HFFc6 (cell line): ENCODE data around the gene ARL4D. TPM values are rescaled to one million over a fixed set of nuclear protein-coding genes. Genes with fewer than 3 reads are reported as not detected.

Experiments
- DNase-seq: peaks from one replicate; pipeline ENCODE4 v3.0.0-alpha.2; 2018
- H3K27ac Mint-ChIP-seq: 2 replicates; pipeline ENCODE4 v1.8.0; 2020; ENCODE audit warnings: mild to moderate bottlenecking, mixed read lengths
- H3K27me3 Mint-ChIP-seq: 2 replicates; pipeline ENCODE4 v1.8.0; 2021; ENCODE audit warnings: mild to moderate bottlenecking, moderate library complexity, mixed read lengths; ENCODE audit not compliant: insufficient read depth
- H3K36me3 Mint-ChIP-seq: 2 replicates; pipeline ENCODE4 v1.8.0; 2021; ENCODE audit warnings: low read depth, mixed read lengths
- H3K4me1 Mint-ChIP-seq: 2 replicates; pipeline ENCODE4 v1.8.0; 2020; ENCODE audit warnings: low read depth, mixed read lengths
- H3K4me3 Mint-ChIP-seq: 2 replicates; pipeline ENCODE4 v1.8.0; 2020; ENCODE audit warnings: mild to moderate bottlenecking, moderate library complexity, mixed read lengths
- H3K9me3 Mint-ChIP-seq: 2 replicates; pipeline ENCODE4 v1.8.0; 2020; ENCODE audit warnings: mild to moderate bottlenecking, mixed read lengths
- total RNA-seq, 6 experiments: library from RNA; stranded (reverse); fragmentation: NEBNext Ultra II Directional; extraction: Animal tissue kit (Norgen Biotek cat#: 25700); gene quantifications; 2 replicates in 1 of 6; 3 replicates in 5 of 6; pipeline ENCODE4 v1.2.3, GENCODE V29; 2021
- TF ChIP-seq, protein P1 (sequence below): fragments of 200-600 bp; sonication (generic); IDR thresholded peaks from 2 replicates; pipeline ENCODE4 v1.5.0; 2021; ENCODE audit warnings: antibody characterized with exemption, mild to moderate bottlenecking

ARL4D gene
- total RNA-seq, 6 experiments from 2014 or later: 24.9 to 27.5 (median 26.3) TPM

- Mint-ChIP-seq H3K4me3 (no peak overlapping the region), H3K27ac (no peak overlapping the region), H3K27me3 (peaks cover 7% of the 10 kb centered on the region), H3K9me3 (peaks cover 22% of the 10 kb centered on the region), H3K4me1 (peaks cover 13% of the 10 kb centered on the region), H3K36me3 (peaks cover 21% of the 10 kb centered on the region)
- TF ChIP-seq, protein P1, sequence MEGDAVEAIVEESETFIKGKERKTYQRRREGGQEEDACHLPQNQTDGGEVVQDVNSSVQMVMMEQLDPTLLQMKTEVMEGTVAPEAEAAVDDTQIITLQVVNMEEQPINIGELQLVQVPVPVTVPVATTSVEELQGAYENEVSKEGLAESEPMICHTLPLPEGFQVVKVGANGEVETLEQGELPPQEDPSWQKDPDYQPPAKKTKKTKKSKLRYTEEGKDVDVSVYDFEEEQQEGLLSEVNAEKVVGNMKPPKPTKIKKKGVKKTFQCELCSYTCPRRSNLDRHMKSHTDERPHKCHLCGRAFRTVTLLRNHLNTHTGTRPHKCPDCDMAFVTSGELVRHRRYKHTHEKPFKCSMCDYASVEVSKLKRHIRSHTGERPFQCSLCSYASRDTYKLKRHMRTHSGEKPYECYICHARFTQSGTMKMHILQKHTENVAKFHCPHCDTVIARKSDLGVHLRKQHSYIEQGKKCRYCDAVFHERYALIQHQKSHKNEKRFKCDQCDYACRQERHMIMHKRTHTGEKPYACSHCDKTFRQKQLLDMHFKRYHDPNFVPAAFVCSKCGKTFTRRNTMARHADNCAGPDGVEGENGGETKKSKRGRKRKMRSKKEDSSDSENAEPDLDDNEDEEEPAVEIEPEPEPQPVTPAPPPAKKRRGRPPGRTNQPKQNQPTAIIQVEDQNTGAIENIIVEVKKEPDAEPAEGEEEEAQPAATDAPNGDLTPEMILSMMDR: no peak
- DNase-seq: no peak
Observed at GRCh38 chr17:43384476-43384862, 14.3 kb upstream of the ARL4D start.

DNA sequence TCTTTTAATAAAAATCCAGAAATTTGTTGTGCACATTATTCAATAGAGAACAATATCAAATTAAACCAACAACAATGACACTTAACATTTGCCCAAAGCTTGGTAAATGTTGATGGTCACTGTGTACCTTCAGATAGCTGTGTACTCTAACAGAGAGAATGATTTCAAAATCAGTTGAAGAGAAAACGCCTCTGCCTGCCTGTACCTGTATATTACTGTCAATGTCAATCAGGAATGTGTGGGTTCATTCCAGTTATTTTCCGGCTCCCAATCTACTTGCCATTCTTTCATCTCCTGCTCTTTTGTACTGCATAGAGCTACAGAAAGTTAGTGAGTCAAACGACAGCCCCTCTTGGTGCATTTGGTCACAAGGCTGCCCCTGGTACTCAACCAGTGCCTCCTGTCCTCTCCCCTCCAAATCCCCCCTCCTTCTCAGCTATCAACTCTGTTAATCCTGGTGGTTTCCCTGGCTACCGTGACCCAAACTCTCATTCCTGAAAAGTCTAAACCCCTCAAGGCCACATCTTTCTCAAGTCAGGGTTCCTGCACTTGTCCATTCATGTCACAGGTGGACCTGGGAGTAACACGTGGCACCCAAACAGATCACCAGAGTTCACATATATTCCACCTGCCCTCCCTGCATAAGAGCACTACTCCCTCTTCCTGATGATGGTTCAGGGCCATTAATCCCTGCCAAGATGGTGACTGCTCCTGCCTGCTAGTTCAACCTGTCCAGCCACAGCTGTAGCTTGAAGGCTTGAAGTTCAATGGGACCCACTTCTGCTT, 13.6 kb upstream of the ARL4D start:
- no peak overlapping the region for H3K27ac Mint-ChIP-seq
- no peak for DNase-seq
- H3K4me1 Mint-ChIP-seq: peaks cover 20% of the 10 kb centered on the region
- TF ChIP-seq, protein P1: no peak
- H3K9me3 Mint-ChIP-seq: peaks cover 15% of the 10 kb centered on the region
- H3K27me3 Mint-ChIP-seq: peaks cover 7% of the 10 kb centered on the region
- H3K4me3 Mint-ChIP-seq: no peak overlapping the region
- peaks cover 14% of the 10 kb centered on the region for H3K36me3 Mint-ChIP-seq

GRCh38 chr17:43388359-43389045, 10.3 kb upstream of the ARL4D start:
- H3K4me1 Mint-ChIP-seq: peaks cover 20% of the 10 kb centered on the region
- TF ChIP-seq, protein P1: no peak
- H3K27ac Mint-ChIP-seq: peak overlapping the region; percentile 100
- peak; percentile 93 for DNase-seq
- H3K27me3 Mint-ChIP-seq: peaks cover 6% of the 10 kb centered on the region
- H3K9me3 Mint-ChIP-seq: no peaks in the 10 kb centered on the region
- peak overlapping the region; percentile 95 for H3K4me3 Mint-ChIP-seq
- H3K36me3 Mint-ChIP-seq: no peaks in the 10 kb centered on the region

DNA sequence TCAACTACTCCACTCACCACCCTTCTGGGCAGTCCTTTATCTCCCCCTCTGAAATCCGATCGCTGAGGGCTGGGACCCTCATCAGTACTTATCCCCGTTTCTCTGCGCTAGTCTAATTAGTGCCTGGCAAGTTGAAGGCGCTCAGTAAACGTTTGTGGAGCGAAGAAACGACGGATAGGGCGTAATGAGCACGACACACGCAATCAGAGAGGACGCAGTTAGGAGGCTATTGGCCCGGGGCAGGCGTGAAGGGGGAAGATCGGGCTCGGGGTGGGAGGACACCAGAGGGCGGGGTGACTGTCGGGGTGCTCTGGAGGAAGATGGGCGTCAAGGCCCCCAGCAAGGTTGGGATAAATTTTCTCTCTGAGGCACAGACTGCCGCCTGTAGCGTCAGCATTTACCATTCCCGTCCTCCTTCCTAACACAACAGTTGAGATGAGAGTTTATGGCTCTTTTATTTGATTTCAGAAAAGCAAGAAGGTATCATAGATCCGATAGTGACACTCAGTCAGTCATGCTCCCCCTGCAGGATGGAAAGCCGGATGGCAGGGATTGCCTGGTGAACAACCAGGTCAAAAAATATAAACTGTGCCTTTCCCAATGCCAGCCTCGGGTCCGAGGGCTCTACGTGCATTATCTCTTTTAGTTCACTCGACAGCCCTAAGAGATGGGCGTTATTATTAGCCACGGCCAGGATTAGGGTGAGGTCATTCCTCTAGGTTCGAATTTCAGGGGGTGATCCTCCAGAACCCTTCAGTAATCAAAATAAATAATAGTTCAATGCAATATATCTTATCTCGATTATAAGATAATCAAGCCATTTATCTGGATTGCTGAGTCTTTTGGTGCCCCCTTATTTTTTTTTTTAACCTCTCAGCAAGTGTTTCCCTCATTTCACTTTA, 9.5 kb upstream of the ARL4D start:
- H3K27me3 Mint-ChIP-seq: peaks cover 6% of the 10 kb centered on the region
- no peaks in the 10 kb centered on the region for H3K36me3 Mint-ChIP-seq
- DNase-seq: peak; percentile 76

DNA sequence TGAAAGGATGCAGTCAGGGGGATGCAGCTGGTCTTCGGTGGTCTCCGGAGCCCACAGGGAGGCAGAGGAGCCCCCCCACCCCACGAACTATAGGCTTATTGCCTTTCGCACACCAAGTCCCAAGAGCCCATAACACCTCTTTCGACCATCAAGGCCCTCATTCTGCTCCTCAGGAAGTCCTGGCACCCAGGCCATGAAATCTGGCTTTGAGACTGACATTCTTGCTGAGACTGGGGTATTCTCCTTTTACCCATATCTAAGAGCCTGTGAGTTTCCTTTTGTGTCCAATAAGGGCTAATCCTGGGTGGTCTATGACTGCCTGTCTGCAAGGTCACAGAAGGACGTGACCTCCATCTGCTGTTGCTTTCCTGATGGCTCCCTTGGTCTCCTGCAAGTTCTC, 6.4 kb upstream of the ARL4D start:
- DNase-seq: no peak
- Mint-ChIP-seq H3K27ac (peak overlapping the region; percentile 37; the same call in 1 of the 2 replicates), H3K9me3 (no peaks in the 10 kb centered on the region), H3K4me1 (peaks cover 23% of the 10 kb centered on the region), H3K36me3 (no peaks in the 10 kb centered on the region), H3K27me3 (peaks cover 2% of the 10 kb centered on the region; the same call in 1 of the 2 replicates), H3K4me3 (no peak overlapping the region)
- TF ChIP-seq, protein P1: no peak

More for the DNA sequence above, 9.5 kb upstream of the ARL4D start:
- peaks cover 27% of the 10 kb centered on the region for H3K4me1 Mint-ChIP-seq
- H3K27ac Mint-ChIP-seq: peak overlapping the region; percentile 100
- H3K9me3 Mint-ChIP-seq: no peaks in the 10 kb centered on the region
- H3K4me3 Mint-ChIP-seq: peak overlapping the region; percentile 95
- TF ChIP-seq, protein P1: peak; percentile 93
